Activated effector memory CD4-positive, alpha-beta T cell treated with anti-CD3 and anti-CD28 coated beads, Interleukin-2, amount 50 U/mL, for 16 hours (primary cell): Measurements from ENCODE around the gene ST3GAL4.
A peak's percentile ranks its signal among the peaks of the same experiment; 100 is the strongest.
"Not testable (repeated sequence)": the region's sequence is repeated elsewhere in the genome, so short reads cannot be mapped to it uniquely, and the experiment has no call there.

Experiments used
- DNase-seq: peaks from one replicate; pipeline ENCODE4 v3.0.0-alpha.2; 2020

Gene ST3GAL4

GRCh38 chr11:126331286-126331685 is 24.2 kb upstream of the ST3GAL4 start:
- DNase-seq, result peak; percentile 54

GRCh38 chr11:126332221-126332711 is 23.2 kb upstream of the ST3GAL4 start:
- DNase-seq, result peak; percentile 25

DNA sequence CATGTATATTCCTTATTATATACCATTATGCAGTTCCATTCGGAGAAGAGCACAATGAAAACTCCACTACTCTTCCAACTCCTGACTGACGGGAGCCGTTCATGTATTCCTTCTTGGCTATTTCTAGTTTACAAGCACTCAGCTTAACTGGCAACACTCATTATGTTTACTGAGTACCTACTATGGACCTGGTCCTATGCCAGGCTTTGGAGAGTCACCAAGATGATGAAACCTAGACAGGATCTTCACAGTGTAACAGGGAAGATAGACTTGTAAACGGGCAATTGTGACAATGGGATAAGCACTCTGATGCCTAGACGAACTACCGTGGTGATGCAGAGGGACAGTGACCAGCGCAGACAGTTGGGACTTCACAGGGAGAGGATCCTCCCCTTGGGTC is 22.3 kb upstream of the ST3GAL4 start:
- no peak for DNase-seq

GRCh38 chr11:126334659-126335462 is 20.6 kb upstream of the ST3GAL4 start:
- peak; percentile 51 for DNase-seq

GRCh38 chr11:126335463-126335760 is 20.1 kb upstream of the ST3GAL4 start:
- no peak for DNase-seq

- peak; percentile 52 for DNase-seq
These were observed 19.3 kb upstream of the ST3GAL4 start for GRCh38 chr11:126336138-126336541.

- peak; percentile 59 for DNase-seq
These were observed 18.8 kb upstream of the ST3GAL4 start for GRCh38 chr11:126336671-126337101.

GRCh38 chr11:126337126-126337473 is 18.4 kb upstream of the ST3GAL4 start:
- no peak for DNase-seq

GRCh38 chr11:126337474-126338241 is 17.8 kb upstream of the ST3GAL4 start:
- peak; percentile 55 for DNase-seq

- no peak for DNase-seq
These were observed 17.0 kb upstream of the ST3GAL4 start for GRCh38 chr11:126338346-126339055.

DNA sequence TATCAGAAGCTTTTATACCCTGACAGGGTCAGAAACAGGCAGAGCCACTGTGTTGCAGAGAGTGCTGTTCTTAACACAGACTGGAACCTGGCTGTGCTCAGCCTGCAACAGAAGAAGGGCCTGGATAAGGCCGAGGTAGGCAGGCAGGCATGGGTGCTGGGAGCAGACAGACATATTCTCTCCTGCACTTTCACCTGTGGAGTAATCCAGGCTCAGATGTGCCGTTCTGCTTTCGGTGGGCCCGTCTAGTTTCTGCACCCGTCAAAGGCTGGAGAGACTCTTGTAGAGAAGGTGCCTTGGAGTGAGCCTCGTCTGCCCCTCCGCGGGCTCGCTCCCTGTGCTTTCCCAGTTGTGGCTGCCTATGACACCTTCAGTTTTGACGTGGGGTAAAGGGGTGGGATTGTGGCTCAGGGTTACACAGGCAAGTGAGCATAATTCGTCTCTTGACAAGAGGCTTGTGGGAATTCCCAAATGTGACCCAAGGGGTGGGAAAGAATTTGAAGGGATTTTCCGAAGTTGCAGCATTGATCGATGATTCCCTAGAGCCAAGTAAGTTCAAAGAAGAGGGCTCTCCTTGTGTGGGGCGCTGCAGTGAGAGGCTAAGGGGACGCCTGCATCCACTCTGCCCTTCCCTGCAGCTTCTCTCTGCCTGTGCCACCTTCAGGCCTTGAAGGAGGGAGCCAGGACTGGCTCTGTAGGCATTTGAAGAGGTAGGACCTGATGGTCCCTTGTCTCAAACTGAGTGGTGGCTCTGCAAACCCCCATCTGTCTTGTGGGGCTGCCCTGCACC is 16.2 kb upstream of the ST3GAL4 start:
- no peak for DNase-seq

- no peak for DNase-seq
These were observed 15.5 kb upstream of the ST3GAL4 start for GRCh38 chr11:126339863-126340434.

DNA sequence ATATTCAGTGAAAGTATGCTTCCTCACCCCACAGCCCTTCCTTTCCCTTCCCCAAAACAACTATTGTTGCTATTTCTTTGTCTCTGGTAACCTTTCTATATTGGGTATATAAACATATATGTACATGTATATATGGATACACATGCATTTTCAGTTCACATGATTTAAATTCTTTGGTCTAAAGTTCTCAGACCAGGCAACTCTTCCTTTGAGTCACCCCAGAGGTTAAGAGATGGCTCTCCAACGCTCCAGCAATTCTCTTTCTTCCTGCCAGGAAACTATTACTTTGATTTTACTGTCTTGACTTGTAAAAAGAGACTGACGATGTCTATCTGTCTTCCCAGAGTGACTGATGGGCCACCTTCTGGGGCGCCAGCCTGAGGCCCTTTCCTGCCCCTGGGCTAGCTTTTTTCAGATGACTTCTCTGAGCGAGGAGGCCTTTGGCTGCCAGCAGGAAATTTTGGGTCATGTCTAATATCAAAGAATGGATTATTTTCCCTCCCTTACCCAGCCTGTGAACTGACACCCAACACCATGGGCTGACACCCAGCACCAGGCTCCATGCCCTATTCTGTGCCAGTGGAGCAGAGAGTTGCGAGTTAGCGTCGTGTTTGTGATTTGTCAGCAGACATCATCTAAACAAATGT is 14.4 kb upstream of the ST3GAL4 start:
- no peak for DNase-seq

GRCh38 chr11:126341760-126342161 is 13.7 kb upstream of the ST3GAL4 start:
- no peak for DNase-seq

DNA sequence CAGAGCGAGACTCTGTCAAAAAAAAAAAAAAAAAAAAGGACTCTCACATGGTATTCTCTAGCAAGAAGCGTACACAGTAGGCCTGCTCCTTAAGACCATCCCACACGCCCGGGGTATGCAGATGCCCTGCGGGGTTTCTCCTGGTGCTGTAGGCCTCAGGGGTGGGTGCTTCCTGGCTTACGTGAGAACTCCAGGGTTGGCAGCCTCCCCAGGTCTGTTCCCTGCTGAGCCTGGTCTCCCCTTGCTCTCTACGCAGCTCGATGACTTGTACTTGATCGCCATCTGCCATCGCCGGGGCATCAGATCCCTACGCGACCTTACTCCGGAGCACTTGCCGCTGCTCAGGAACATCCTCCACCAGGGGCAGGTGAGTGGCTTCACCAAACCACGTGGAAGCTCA is 12.4 kb upstream of the ST3GAL4 start:
- no peak for DNase-seq

GRCh38 chr11:126344141-126345080 is 11.1 kb upstream of the ST3GAL4 start:
- no peak for DNase-seq

DNA sequence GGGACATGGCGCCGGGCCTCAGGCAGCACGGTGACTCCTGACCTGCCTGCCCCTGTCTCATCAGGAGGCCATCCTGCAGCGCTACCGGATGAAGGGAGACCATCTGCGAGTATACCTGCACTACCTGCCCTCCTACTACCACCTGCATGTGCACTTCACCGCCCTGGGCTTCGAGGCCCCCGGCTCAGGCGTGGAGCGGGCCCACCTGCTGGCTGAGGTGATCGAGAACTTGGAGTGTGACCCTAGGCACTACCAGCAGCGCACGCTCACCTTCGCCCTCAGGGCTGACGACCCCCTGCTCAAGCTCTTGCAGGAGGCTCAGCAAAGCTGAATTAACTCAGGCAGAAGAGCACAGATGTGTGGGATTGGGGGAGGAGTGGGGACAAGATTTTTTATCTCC is 10.2 kb upstream of the ST3GAL4 start:
- no peak for DNase-seq

GRCh38 chr11:126345759-126346585 is 9.5 kb upstream of the ST3GAL4 start:
- DNase-seq, result no peak

- no peak for DNase-seq
These were observed 8.9 kb upstream of the ST3GAL4 start for GRCh38 chr11:126346586-126346940.

DNA sequence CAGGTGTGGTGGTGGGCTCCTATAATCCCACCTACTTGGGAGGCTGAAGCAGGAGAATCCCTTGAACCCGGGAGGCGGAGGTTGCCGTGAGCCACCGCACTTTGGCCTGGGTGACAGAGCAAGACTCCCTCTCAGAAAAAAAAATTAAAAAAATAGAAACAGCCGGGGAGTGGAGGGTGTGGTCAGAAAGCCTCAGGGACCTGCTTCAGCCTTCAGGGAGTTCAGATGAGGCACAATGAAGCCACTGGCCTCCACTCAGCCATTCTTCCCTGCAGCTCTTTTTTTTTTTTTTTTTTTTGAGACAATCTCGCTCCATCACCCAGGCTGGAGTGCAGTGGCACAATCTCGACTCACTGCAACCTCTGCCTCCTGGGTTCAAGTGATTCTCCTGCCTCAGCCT is 8.5 kb upstream of the ST3GAL4 start:
- DNase-seq, result not testable (repeated sequence)
